Stimulated activated CD8-positive, alpha-beta memory T cell treated with anti-CD3 and anti-CD28 coated beads, Interleukin-12 subunit alpha, Interleukin-12 subunit beta, amount 100 ng/mL, for 4 hours (primary cell): ENCODE data around the gene JAML.
A peak's percentile ranks its signal among the peaks of the same experiment; 100 is the strongest.

Source experiments
- DNase-seq: peaks from one replicate; pipeline ENCODE4 v3.0.0-alpha.2; 2020; ENCODE audit warnings: low read depth

Gene JAML

GRCh38 chr11:118215765-118216164 lies 9.0 kb downstream of the JAML start:
- no peak for DNase-seq

DNA sequence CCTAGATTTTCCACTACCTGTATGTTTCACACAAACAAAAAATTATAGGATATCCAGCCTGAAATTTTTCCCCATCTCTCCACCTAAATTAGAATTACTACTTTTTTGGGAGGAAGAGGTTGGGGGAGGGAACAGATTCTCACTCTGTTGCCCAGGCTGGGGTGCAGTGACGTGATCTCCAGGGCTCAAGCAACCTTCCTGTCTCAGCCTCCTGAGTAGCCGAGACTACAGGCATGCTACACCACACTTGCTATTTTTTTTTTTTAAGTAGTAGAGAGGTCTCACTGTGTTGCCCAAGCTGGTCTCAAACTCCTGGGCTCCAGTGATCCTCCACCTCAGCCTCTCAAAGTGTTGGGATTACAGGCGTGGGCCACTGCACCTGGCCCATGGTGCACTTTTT lies 9.5 kb downstream of the JAML start:
- no peak for DNase-seq

DNA sequence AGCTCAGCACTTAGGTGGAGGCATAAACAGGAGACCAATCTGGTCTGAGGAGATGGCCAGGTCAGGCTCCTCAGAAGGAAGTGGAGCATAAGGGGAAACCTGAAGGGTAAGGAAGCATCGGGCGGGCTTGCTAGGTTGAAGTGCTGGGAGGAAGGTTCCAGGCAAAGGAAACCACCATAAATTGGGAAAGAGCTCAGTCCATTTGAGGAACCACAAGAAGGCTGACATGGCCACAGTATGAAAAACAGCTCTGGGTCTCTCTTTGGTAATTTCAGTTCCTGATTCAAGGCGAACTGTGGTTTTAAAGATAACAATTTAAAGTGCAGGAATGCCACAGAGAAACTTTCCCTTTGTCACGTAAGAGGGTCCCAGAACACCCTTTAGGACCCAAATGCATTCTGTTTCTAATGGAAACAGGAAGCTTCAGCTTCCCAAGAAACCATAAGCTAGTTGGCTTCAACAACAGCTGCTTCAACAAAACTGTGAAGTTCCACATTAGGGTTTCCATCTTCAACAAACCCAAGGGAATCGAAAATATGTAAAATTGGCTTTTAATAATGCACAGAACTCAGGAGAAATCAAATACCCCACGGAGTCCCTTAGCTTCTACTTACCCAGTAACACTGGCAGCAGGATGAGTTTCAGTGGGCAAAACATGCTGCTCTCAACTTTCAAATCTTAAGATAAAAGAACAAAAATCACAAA lies 10.4 kb downstream of the JAML start:
- DNase-seq, result no peak

DNA sequence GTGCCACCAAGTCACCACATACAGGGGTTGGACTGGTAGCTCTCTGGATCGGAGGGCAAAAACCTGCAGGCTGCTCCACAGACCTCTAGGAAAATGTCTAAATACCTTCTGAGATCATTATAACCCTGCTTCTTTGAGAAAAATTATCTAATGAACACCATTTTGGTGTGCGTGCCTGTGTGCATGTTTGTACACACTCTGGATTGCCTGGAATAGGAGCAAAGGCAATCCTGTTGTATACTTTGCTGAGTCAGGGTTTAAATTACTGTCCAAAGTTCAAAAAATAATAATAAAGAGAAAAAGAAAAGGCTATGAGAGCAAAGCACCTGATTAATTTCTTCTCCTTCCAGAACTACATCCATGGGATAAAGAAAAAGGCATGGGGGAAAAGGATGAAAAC lies 11.0 kb downstream of the JAML start:
- DNase-seq, result no peak

DNA sequence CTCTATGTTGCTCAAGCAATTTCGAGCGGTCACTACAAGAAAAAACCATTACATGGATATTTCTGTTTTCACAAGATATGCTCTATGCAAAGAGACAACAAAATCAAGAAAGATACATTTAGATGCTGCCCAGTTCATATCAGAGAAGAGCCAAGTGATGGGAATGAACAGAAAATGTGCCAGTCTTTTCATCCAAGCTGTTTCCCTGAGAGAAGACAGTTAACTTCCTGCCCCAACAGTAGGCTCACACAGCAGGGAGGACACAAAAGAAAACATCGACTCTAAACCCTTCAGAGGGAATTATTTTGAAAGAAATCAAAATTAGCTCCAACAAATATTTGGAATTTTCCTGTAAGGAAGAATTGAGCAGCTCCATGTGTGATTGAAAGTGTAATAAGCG lies 11.6 kb downstream of the JAML start:
- DNase-seq, result no peak

- DNase-seq, result no peak
Observed at GRCh38 chr11:118212781-118213191, 12.0 kb downstream of the JAML start.

- DNase-seq, result no peak
Observed at GRCh38 chr11:118212131-118212725, 12.6 kb downstream of the JAML start.

DNA sequence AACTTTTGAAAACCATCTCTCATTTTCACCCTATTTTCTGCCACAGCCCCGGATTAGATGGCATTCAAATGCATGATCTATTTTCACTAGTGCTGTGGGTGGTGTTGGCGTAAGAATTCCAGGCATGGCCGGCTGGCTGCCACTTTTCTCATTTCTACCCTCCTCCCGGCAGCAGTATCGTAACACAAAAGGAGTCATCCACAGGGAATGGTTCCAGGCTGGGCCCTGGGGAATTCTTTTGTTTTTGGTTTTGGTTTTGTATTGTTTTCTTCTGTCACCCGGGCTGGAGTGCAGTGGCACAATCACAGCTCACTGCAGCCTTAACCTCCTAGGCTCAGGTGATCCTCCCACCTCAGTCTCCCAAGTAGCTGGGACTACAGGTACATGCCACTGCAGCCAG lies 13.8 kb downstream of the JAML start:
- DNase-seq, result no peak

- no peak for DNase-seq
Observed at GRCh38 chr11:118210323-118210722, 14.5 kb downstream of the JAML start.

DNA sequence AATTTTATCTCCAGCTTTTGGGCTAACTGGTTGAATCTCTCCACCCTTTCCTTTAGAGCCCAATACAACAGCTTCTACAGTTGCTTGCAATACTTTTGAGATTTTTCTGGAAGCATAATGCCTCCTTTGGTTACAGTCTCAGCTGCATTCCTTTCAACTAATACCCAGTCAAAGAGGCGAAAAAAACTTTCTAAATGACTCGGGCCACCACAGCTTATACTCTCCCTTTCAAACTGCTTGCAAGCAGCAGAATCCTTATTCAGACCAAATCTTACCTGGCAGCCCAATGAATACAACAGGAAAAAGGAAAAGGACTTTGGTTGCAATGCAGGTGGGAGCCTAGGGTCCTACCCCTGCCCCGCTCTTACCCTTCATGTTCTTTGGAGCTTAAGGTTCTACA lies 15.8 kb downstream of the JAML start:
- no peak for DNase-seq

DNA sequence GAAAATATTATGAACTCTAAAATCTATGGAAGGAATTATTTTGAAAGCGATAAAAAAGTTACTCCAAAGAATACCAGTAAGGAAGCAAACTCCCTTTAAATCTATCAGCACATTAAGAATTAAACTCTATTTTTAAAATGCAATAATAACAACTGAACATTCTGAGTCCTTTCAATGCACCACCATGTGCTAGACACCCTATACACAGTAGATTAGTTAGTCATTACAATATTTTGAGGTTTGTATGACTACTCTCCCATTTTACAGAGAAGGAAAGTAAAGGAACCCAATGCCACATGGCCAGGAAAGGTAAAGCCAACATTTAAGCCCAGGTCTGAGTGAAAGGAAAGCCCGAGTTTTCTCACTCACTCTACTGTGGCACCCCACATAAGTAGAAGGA lies 17.7 kb downstream of the JAML start:
- DNase-seq, result no peak

GRCh38 chr11:118206391-118207031 lies 18.3 kb downstream of the JAML start:
- DNase-seq, result no peak

DNA sequence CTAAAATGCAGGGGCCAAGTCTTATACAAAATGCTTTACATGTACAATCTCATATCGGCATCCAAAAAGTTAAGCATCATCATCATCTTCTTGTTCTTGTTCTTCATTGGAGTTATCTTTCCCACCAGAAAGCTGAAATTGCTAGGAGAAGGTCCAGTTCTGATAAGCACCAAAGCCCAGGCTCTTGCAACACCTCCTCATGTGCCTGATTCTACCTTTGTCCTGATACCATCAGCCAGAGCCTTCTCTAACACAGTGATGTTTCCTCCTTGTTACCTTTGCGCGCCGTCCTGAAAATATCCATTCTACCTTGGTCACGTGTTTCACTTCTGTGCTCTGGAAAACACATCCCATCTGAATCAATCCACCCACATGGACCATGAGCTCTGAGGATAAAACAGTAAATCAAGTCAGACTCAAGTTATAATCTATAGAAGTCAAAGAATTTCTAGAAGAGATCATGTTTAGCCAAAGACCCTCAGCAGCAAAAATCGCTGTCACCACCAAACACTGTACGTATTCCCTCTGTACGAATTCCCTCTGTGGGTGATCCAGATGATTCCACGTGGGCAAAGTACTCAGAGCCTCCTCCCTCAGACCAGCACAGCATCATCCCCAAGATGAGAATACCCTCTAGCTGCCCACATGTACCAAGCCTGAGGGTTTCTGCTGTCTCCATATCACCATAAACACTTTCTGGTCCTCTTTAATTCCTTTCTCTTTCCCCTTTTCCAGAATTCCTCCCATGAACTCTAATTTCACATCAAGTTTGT lies 19.0 kb downstream of the JAML start:
- DNase-seq, result no peak

GRCh38 chr11:118202599-118203422 lies 22.0 kb downstream of the JAML start:
- DNase-seq, result no peak

- no peak for DNase-seq
Observed at GRCh38 chr11:118201966-118202365, 22.8 kb downstream of the JAML start.

GRCh38 chr11:118200901-118201680 lies 23.7 kb downstream of the JAML start:
- no peak for DNase-seq

DNA sequence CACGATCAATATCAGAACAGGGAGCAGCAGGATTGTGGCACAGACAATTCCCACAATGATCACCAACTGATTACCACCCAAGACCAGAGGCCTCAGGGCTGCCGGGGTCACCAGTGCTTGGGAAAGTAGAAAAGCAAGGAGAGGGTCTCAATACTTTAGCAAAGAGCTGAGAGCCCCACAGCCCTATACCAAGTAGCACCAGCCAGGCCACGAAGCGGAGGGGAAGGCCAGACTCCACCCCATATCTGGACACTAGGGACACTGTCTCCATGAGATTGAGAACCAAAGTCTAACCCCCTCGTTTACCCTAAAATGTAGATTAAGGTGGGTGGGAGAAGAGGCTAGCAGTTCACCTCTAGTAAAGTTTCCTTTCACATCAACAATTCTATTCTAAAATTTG lies 24.3 kb downstream of the JAML start:
- no peak for DNase-seq

DNA sequence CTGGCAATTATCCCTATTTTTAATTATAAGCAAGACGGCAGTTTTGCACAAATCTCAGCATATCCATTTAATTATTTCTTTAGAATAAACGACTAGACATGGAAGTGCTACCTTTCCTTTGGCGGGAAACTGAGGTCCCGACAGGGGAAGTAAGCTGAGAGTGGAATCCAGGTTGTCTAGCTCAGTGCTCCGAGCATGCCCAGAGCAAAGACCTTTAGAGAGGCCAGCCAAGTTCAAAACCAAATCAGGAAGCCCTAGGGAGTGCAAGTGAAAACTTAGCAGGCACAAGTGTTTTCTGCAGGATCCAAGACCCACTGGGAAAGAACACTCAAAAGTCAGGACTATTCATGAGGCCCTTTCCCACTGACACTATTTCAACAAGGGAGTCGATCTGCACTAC lies 25.7 kb downstream of the JAML start:
- DNase-seq, result no peak

DNA sequence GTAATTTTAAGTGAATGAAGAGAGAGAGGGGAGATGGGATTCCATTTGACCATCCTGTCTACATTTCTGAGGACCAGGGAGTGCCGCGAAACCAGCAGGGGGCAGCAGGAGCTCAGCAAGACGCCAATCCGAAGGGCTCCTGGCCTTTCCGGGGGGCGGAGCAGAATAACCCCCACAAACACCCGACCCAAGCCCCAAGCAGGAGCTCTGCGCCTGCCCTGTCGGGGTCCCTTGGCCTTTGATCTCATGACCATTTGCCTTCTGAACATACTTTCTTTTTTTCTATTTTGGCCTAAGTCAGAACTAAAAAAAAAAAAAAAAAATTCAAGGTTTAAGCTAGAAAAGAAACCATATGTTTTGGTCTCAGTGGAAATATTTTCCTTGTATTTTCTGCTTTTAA lies 26.4 kb downstream of the JAML start:
- peak; percentile 58 for DNase-seq

GRCh38 chr11:118194835-118195627 lies 29.8 kb downstream of the JAML start:
- no peak for DNase-seq
